Ovary (tissue), 9 donors: ENCODE measurements around the gene BDKRB1. TPM values are rescaled to one million over a fixed set of nuclear protein-coding genes. Genes with fewer than 3 reads are reported as not detected.

Experiments
- DNase-seq, 5 donors: peaks; one replicate each; pipeline ENCODE4 v3.0.0-alpha.2; 2019 to 2020
- H3K27ac ChIP-seq, 2 donors: fragments of 200-600 bp; one replicate each; pipeline versions ENCODE4 v1.5.1 to v1.8.0; 2019 to 2022
- H3K27me3 ChIP-seq: fragments of 200-600 bp; one replicate; pipeline ENCODE4 v1.8.0; 2022
- H3K36me3 ChIP-seq: fragments of 200-600 bp; sonication (generic); one replicate; pipeline ENCODE4 v1.5.1; 2019
- H3K4me1 ChIP-seq: one replicate; pipeline ENCODE4 v1.8.1; 2013; ENCODE audit warnings: mild to moderate bottlenecking, moderate library complexity; ENCODE audit not compliant: insufficient read depth
- H3K4me3 ChIP-seq: fragments of 200-600 bp; sonication (generic); one replicate; pipeline ENCODE4 v1.5.1; 2017
- H3K9me3 ChIP-seq, 2 donors: fragments of 200-600 bp in 1 of 2; sonication (generic) in 1 of 2; one replicate each; pipeline versions ENCODE4 v1.5.1 to v1.8.1; 2013 to 2019; ENCODE audit warnings: mild to moderate bottlenecking in 1 of 2, moderate library complexity in 1 of 2
- CTCF ChIP-seq, 3 donors: fragments of 450-650 bp in 2 of 3; fragments of 200-600 bp in 1 of 3; IDR thresholded peaks; one replicate each; pipeline versions ENCODE4 v1.5.1 to v1.8.0; 2016 to 2022; ENCODE audit warnings: antibody characterized with exemption in 3 of 3, mild to moderate bottlenecking in 1 of 3
- EP300 ChIP-seq: sonication (generic); formaldehyde crosslinking; IDR thresholded peaks from one replicate; pipeline ENCODE4 v1.6.1; 2017; ENCODE audit warnings: antibody characterized with exemption
- POLR2A ChIP-seq: fragments of 450-650 bp; IDR thresholded peaks from one replicate; pipeline ENCODE4 v1.6.1; 2017; ENCODE audit warnings: antibody characterized with exemption, mild to moderate bottlenecking, moderate library complexity
- WGBS, 3 donors: extraction: QIAGEN DNeasy Blood & Tissue Kit in 1 of 3; methylation state at CpG; one replicate each; pipeline versions ENCODE4 v1.1.5 to v1.1.7; 2013 to 2017; 5-methylcytosine and 5-hydroxymethylcytosine counted together
- intact Hi-C, 4 donors: fragments of 100-400 bp; cut with DNase I; formaldehyde crosslinking; loops; one replicate each; pipeline versions ENCODE4 v1.11.0 to v1.15.1; 2022 to 2023
- polyA plus RNA-seq, 2 donors: library from polyadenylated mRNA; stranded (reverse); fragments of 200-250 nt in 1 of 2; fragments of 350-450 nt in 1 of 2; fragmentation: Illumina TruSeq in 1 of 2; extraction: RNeasy Lipid Tissue Mini Kit (QIAGEN cat#74804) in 1 of 2; gene quantifications; one replicate each; pipeline ENCODE4 v1.2.3, GENCODE V29; 2013 to 2014
- total RNA-seq, 7 donors: library from RNA; depleted of rRNA in 2 of 7; stranded (reverse); fragments of >200 nt in 2 of 7; fragmentation: NEBNext Ultra II Directional in 3 of 7; extraction: Animal tissue kit (Norgen Biotek cat#: 25700) in 3 of 7; gene quantifications; one replicate each; pipeline versions ENCODE4 v1.1.0 to v1.2.4, GENCODE V29; 2016 to 2023
- donor health status: DM: no; HTN: no; CAD: no; lungs with moderate emphysema.
- donor health status: DM: no; HTN: no; CAD: no.
- donor health status: Bipolar disorder and iron deficiency.
- donor health status: DM: yes; HTN: yes; CAD: no.
- donor health status: DM: no; HTN: no; CAD: no.
- donor health status: DM: yes; HTN: yes; CAD: no.

BDKRB1 gene
- total and polyA plus RNA-seq, 9 donors, result 0.30 to 5.3 (median 0.75) TPM; not detected in 5

DNA sequence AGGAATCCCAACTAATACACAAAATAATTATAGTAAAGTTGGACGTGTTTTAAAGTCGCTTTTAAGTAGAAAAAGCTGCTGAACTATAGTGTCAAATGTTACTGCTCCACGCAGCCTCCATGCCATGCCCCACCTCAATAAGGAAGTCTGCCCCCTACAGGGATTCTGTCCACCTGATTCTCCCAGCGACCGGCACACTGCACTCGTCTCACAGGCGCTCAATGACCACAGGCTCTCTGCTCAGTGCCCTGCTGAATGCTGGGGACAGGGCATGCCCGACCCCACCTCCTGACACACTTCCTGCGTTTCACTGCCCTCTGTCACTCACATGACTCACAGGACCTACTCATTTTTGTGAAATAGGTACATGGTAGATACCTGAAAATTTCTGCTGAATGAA lies 48.9 kb downstream of the BDKRB1 start:
- intact Hi-C loops, result no loop called here
- TF ChIP-seq EP300 (no peak), POLR2A (no peak), CTCF (IDR thresholded peaks at IDR 0.05) (no peak)
- Histone ChIP-seq H3K27me3 (no peaks in the 10 kb centered on the region), H3K27ac (no peak overlapping the region), H3K4me3 (no peak overlapping the region), H3K4me1 (no peaks in the 10 kb centered on the region), H3K9me3 (no peaks in the 10 kb centered on the region), H3K36me3 (no peaks in the 10 kb centered on the region)
- no peak for DNase-seq
- WGBS, 3 donors, result 82 to 85% (median 84%) methylated on average over 9 of the region's 9 CpGs

DNA sequence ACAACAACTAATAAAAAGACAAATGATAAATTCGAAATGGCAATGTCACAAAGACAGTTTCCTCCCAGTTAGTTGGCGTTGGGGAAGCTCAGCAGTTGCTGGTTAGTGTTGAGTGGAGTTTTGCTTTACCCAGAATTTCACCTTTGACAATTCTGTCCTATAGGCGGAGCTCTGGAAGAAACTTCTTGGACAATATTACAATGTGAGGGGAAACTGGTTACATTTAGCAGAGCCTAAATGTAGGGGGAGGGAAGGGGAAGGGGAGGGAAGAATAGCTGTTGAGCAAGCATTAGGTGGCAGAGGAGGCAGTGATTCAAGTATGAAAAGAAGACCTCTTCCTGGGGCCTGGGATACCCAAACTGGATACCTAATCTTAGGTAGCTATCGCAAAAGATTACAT lies 51.4 kb downstream of the BDKRB1 start:
- intact Hi-C loops, result no loop called here
- WGBS, 3 donors, result 85 to 90% (median 87%) methylated on average over 4 of the region's 4 CpGs
- no peak for DNase-seq
- Histone ChIP-seq H3K36me3 (no peaks in the 10 kb centered on the region), H3K9me3 (no peaks in the 10 kb centered on the region), H3K27ac (no peak overlapping the region), H3K27me3 (no peaks in the 10 kb centered on the region), H3K4me3 (no peak overlapping the region), H3K4me1 (no peaks in the 10 kb centered on the region)
- TF ChIP-seq POLR2A (no peak), EP300 (no peak), CTCF (IDR thresholded peaks at IDR 0.05) (no peak)

DNA sequence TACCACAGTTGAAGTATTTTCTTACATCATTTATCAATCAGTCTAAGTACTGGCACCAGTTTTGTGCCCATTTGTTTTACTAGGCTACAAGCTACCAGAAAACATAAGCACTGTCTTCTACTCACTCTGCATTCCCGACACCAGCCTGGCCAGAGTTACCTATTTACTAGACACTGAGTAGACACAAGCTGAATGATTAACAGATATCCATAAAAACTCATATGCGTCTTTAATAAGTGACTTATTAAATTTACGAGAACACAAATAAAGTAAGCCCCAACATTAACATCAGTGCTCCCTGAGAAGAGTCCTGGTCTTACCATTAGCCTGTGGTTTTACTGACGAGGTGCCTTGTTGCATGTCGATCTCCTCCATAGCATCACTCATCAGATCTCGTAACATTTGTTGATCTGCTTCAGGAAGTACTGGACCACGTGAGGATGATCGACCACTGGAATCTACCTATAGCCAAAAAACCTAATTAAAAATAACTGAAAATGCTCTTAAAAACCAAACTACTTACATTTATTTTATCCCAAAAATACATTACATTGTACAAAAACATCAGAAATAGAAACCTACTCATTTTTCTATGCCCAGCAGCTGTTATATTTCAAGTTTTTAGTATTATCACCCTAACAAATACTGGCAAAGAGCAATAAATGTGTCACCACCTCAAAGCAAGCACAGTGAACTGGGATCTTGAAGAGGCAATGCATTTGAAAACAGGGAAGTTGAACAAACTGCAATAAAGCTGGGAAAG lies 53.3 kb downstream of the BDKRB1 start:
- WGBS, 3 donors, result 93 to 94% (median 94%) methylated on average over 8 of the region's 8 CpGs
- DNase-seq, result no peak
- H3K27ac ChIP-seq, result no peak overlapping the region
- no peaks in the 10 kb centered on the region for H3K27me3 ChIP-seq
- H3K4me3 ChIP-seq, result no peak overlapping the region
- TF ChIP-seq POLR2A (no peak), CTCF (IDR thresholded peaks at IDR 0.05) (no peak), EP300 (no peak)
- no peaks in the 10 kb centered on the region for H3K9me3 ChIP-seq
- intact Hi-C loops, result no loop called here
- H3K4me1 ChIP-seq, result no peaks in the 10 kb centered on the region
- no peaks in the 10 kb centered on the region for H3K36me3 ChIP-seq

DNA sequence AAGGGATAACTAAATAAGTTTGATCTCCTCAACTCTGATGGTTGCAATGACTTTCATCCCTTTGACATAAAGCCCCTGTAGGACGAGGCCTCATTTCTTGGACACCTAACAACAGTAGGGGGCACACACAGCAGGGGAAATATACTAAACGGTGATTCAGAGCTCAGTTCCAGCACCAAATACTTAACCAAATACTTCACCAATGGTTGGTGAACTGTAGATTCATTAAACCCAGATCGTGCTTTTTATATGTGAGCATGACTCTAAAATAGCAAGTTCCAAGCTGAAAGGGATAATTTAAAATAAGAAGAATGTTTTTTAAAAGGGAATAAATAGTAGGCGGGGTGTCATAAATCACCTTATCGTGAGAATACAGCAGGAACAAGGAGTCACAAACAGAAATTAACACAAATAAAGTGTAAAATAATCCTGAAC lies 53.9 kb downstream of the BDKRB1 start:
- H3K27me3 ChIP-seq, result no peaks in the 10 kb centered on the region
- no peak overlapping the region for H3K4me3 ChIP-seq
- TF ChIP-seq POLR2A (no peak), CTCF (IDR thresholded peaks at IDR 0.05) (no peak), EP300 (no peak)
- H3K36me3 ChIP-seq, result no peaks in the 10 kb centered on the region
- intact Hi-C loops, result no loop called here
- no peak for DNase-seq
- H3K9me3 ChIP-seq, result no peaks in the 10 kb centered on the region
- H3K4me1 ChIP-seq, result no peaks in the 10 kb centered on the region
- 65 to 78% (median 71%) methylated on average over 5 of the region's 5 CpGs for WGBS, 3 donors
- no peak overlapping the region for H3K27ac ChIP-seq
